Smooth muscle cell (in vitro differentiated cells): Measurements from ENCODE around the gene FGD1. TPM values are rescaled to one million over a fixed set of nuclear protein-coding genes. Genes with fewer than 3 reads are reported as not detected.
"Not testable (repeated sequence)": the region's sequence is repeated elsewhere in the genome, so short reads cannot be mapped to it uniquely, and the experiment has no call there.

Source experiments
- DNase-seq: peaks from one replicate; lab custom pipeline; 2025; ENCODE audit not compliant: unreplicated experiment; lab: John Stamatoyannopoulos, UW
- H2AFZ ChIP-seq: fragments of 200-600 bp; sonication (generic); 2 replicates; pipeline ENCODE4 v1.6.0; 2016; ENCODE audit warnings: antibody characterized with exemption, low read depth, mild to moderate bottlenecking
- H3F3A ChIP-seq: fragments of 200-600 bp; sonication (generic); 2 replicates; pipeline ENCODE4 v1.6.0; 2017; ENCODE audit warnings: antibody characterized with exemption, low read depth
- H3K27ac ChIP-seq: fragments of 200-600 bp; sonication (generic); 2 replicates; pipeline ENCODE4 v1.5.1; 2016; ENCODE audit warnings: low read depth, mild to moderate bottlenecking
- H3K27me3 ChIP-seq: fragments of 200-600 bp; sonication (generic); 2 replicates; pipeline ENCODE4 v1.6.1; 2016; ENCODE audit warnings: low read depth, mild to moderate bottlenecking
- H3K36me3 ChIP-seq: fragments of 200-600 bp; sonication (generic); 2 replicates; pipeline ENCODE4 v1.5.1; 2016; ENCODE audit warnings: low read depth
- H3K4me1 ChIP-seq: fragments of 200-600 bp; sonication (generic); 2 replicates; pipeline ENCODE4 v1.5.1; 2016; ENCODE audit warnings: low read depth
- H3K4me2 ChIP-seq: fragments of 200-600 bp; sonication (generic); 2 replicates; pipeline ENCODE4 v1.6.0; 2016; ENCODE audit warnings: mild to moderate bottlenecking
- H3K4me3 ChIP-seq: fragments of 200-600 bp; sonication (generic); 2 replicates; pipeline ENCODE4 v1.5.1; 2016; ENCODE audit warnings: mild to moderate bottlenecking
- H3K79me2 ChIP-seq: fragments of 200-600 bp; sonication (generic); 2 replicates; pipeline ENCODE4 v1.6.0; 2016; ENCODE audit warnings: low read depth, mild to moderate bottlenecking
- H3K9ac ChIP-seq: fragments of 200-600 bp; sonication (generic); 2 replicates; pipeline ENCODE4 v1.6.0; 2016; ENCODE audit warnings: low read depth
- H3K9me3 ChIP-seq: fragments of 200-600 bp; sonication (generic); replicated peaks from 2 replicates; pipeline ENCODE4 v1.5.1; 2016; ENCODE audit warnings: low read depth
- H4K20me1 ChIP-seq: fragments of 200-600 bp; sonication (generic); 2 replicates; pipeline ENCODE4 v1.6.0; 2016; ENCODE audit warnings: low read depth
- WGBS: methylation state at CpG from one replicate; pipeline ENCODE4 v1.1.7; 2016; ENCODE audit warnings: low lambda C conversion rate; 5-methylcytosine and 5-hydroxymethylcytosine counted together
- polyA plus RNA-seq: library from polyadenylated mRNA; unstranded; fragments of >200 nt; fragmentation: Nextera tagmentation; extraction: Ambion mirVana; gene quantifications from 2 replicates; pipeline ENCODE4 v1.2.1, GENCODE V29; 2016
- total RNA-seq: library from RNA; depleted of rRNA; stranded (reverse); fragments of >200 nt; gene quantifications from 2 replicates; pipeline ENCODE4 v1.2.3, GENCODE V29; 2014
- TF ChIP-seq, protein P1 (sequence below): fragments of 200-600 bp; sonication (generic); IDR thresholded peaks from 2 replicates; pipeline ENCODE4 v1.5.1; 2017; ENCODE audit warnings: borderline replicate concordance, mild to moderate bottlenecking, antibody characterized with exemption; ENCODE audit not compliant: insufficient read depth, poor library complexity, severe bottlenecking

The FGD1 gene
- total and polyA plus RNA-seq, 2 experiments from 2014 or later: 10.8 to 23.5 TPM

DNA sequence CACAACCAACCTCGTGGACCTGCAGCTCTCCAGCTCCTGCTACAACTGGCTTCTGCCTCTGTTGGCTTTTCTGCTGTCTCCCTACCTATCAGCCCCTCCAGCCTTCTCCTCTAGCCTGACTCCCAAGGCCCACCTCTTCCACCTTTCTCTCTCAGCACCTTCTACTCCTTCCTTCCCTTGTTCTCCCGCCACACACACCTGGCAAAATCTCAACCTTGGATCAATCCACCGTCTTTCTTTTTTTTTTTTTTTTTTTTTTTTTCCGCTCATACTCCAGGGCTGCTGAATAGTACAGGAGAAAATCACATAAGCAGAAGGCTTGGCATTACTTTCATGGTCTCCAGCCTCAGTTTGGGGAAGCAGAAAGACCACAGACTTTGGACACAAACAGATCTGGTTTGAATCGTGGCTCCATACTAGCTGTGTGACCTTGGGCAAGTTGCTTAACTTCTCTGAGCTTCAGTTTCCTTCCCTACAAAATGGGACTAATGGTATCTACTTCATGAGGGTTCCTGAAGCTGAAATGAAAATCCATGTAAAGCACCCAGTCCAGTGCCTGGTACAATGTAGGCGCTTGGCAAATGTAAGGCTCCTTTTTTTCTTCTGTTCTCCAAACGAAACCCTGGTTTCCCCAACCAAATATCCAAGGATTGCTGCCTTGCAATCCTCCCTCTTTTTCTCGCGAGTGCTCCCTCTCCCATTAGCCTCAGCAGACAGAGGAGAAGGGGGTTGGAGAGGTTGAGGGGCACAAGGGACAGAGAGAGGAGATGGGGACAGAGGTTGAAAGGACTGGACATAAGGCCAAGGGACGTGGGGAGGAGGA is 1.7 kb downstream of the FGD1 start:
- Histone ChIP-seq H4K20me1 (peaks cover 4% of the 10 kb centered on the region), H3K4me3 (peak overlapping the region; percentile 71), H3K4me1 (no peaks in the 10 kb centered on the region), H3K27ac (peak overlapping the region; percentile 35), H3K27me3 (no peaks in the 10 kb centered on the region), H3F3A (no peaks in the 10 kb centered on the region), H3K9me3 (no peaks in the 10 kb centered on the region), H3K4me2 (peak overlapping the region; percentile 86), H3K9ac (peak overlapping the region; percentile 62), H3K79me2 (peaks cover 56% of the 10 kb centered on the region), H3K36me3 (no peaks in the 10 kb centered on the region), H2AFZ (peak overlapping the region; percentile 43)
- no peak for DNase-seq
- TF ChIP-seq, protein P1, sequence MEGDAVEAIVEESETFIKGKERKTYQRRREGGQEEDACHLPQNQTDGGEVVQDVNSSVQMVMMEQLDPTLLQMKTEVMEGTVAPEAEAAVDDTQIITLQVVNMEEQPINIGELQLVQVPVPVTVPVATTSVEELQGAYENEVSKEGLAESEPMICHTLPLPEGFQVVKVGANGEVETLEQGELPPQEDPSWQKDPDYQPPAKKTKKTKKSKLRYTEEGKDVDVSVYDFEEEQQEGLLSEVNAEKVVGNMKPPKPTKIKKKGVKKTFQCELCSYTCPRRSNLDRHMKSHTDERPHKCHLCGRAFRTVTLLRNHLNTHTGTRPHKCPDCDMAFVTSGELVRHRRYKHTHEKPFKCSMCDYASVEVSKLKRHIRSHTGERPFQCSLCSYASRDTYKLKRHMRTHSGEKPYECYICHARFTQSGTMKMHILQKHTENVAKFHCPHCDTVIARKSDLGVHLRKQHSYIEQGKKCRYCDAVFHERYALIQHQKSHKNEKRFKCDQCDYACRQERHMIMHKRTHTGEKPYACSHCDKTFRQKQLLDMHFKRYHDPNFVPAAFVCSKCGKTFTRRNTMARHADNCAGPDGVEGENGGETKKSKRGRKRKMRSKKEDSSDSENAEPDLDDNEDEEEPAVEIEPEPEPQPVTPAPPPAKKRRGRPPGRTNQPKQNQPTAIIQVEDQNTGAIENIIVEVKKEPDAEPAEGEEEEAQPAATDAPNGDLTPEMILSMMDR: no peak
- WGBS: 59% methylated on average over 10 of the region's 10 CpGs

DNA sequence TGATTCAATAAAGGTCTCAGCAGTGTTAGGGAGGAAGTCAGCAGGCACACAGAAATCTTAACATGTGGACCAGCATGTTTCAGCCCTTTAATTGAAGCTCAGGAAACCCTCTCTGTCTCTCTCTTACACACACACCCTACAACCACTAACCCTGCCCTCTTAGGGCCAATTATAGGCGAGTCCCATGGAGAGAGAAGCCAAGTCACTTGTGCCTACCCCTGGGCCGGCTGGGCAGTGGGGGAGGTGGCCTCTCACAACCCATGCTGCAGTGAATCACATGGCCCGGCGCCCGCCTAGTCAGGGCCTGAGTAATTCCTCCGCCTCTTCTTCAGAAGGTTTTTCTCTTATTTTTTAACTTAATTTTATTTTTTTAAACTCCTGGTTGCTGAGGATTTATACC is 3.7 kb downstream of the FGD1 start:
- Histone ChIP-seq H3K4me2 (peak overlapping the region; percentile 86), H3K9ac (no peak overlapping the region), H4K20me1 (peaks cover 4% of the 10 kb centered on the region), H3F3A (no peaks in the 10 kb centered on the region), H3K79me2 (peaks cover 72% of the 10 kb centered on the region), H3K4me1 (no peaks in the 10 kb centered on the region), H2AFZ (no peak overlapping the region), H3K27ac (peak overlapping the region; percentile 60), H3K36me3 (no peaks in the 10 kb centered on the region), H3K9me3 (no peaks in the 10 kb centered on the region), H3K27me3 (no peaks in the 10 kb centered on the region), H3K4me3 (no peak overlapping the region)
- peak; percentile 1 for DNase-seq
- TF ChIP-seq, protein P1: no peak
- 35% methylated on average over 6 of the region's 6 CpGs for WGBS

DNA sequence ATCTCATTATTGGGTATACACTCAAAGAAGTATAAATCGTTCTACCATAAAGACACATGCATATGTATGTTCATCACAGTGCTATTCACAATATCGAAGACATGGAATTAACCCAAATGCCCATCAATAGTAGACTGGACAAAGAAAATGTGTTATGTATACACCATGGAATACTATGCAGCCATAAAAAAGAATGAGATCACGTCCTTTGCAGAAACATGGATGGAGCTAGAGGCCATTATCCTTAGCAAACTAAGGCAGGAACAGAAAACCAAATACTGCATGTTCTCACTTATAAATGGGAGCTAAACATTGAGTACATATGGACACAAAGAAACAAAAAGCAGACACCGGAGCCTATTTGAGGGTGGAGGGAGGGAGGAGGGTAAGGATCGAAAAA is 6.2 kb downstream of the FGD1 start:
- not testable (repeated sequence) for H4K20me1 ChIP-seq, H3F3A ChIP-seq, H3K27me3 ChIP-seq, H3K4me1 ChIP-seq, H3K27ac ChIP-seq, DNase-seq, H3K4me2 ChIP-seq, H2AFZ ChIP-seq, H3K9me3 ChIP-seq, H3K36me3 ChIP-seq, H3K4me3 ChIP-seq, H3K9ac ChIP-seq
- peaks cover 86% of the 10 kb centered on the region for H3K79me2 ChIP-seq
- 90% methylated on average over 5 of the region's 5 CpGs for WGBS

GRCh38 chrX:54484666-54485065 is 11.4 kb downstream of the FGD1 start:
- WGBS: 43% methylated on average over 3 of the region's 3 CpGs
- no peaks in the 10 kb centered on the region for H4K20me1 ChIP-seq
- H3K79me2 ChIP-seq: peaks cover 39% of the 10 kb centered on the region
- H3K4me2 ChIP-seq: no peak overlapping the region
- no peaks in the 10 kb centered on the region for H3K9me3 ChIP-seq
- peaks cover 6% of the 10 kb centered on the region for H3K4me1 ChIP-seq
- no peak overlapping the region for H2AFZ ChIP-seq
- no peaks in the 10 kb centered on the region for H3F3A ChIP-seq
- TF ChIP-seq, protein P1: no peak
- H3K36me3 ChIP-seq: no peaks in the 10 kb centered on the region
- no peaks in the 10 kb centered on the region for H3K27me3 ChIP-seq
- no peak overlapping the region for H3K4me3 ChIP-seq
- DNase-seq: no peak
- no peak overlapping the region for H3K9ac ChIP-seq
- H3K27ac ChIP-seq: peak overlapping the region; percentile 52
